Measurements from ENCODE around the gene MYH16. TPM values are rescaled to one million over a fixed set of nuclear protein-coding genes. Genes with fewer than 3 reads are reported as not detected.

MYH16 gene
- total and polyA plus RNA-seq, 10 of the 15 experiments (the other 5 are each of a cell fraction or from before 2014, with no cell fraction given): 0.03 to 0.33 (median 0.04) TPM; not detected in 3

- 31% methylated on average over 9 of the region's 9 CpGs for WGBS (ENCODE audit: insufficient coverage, insufficient replicate concordance, low lambda C conversion rate, missing lambda C conversion rate)
- H2AFZ ChIP-seq (ENCODE audit: control insufficient read depth, low read depth, low read length): no peak overlapping the region
- H3K4me1 ChIP-seq (ENCODE audit: control insufficient read depth, insufficient read depth, low read length): no peaks in the 10 kb centered on the region
- no peak overlapping the region for H3K27ac ChIP-seq (ENCODE audit: control insufficient read depth, insufficient read depth)
- H3K79me2 ChIP-seq (ENCODE audit: control insufficient read depth, insufficient read depth, low read length): no peaks in the 10 kb centered on the region
- H3K9ac ChIP-seq (ENCODE audit: control insufficient read depth, insufficient read depth, low read length): no peak overlapping the region
- ATAC-seq (no peak), FAIRE-seq (no peak), DNase-seq (ENCODE audit: low read depth, low spot score) (no peak)
- CTCF ChIA-PET: no interaction called here
- POLR2A ChIA-PET: no interaction called here
- H4K20me1 ChIP-seq (ENCODE audit: control insufficient read depth, insufficient read depth): no peaks in the 10 kb centered on the region
- intact Hi-C loops (cut with micrococcal nuclease; ENCODE audit: unreplicated experiment) (no loop called here), in situ Hi-C loops (cut with MboI) (no loop called here)
- H3K4me2 ChIP-seq (ENCODE audit: control insufficient read depth, insufficient read depth): no peak overlapping the region
- RAD21 ChIA-PET (ENCODE audit: unreplicated experiment): no interaction called here
- no peaks in the 10 kb centered on the region for H3K27me3 ChIP-seq (replicated peaks in 1 of 2; ENCODE audit: control insufficient read depth in 2 of 2, insufficient read depth in 2 of 2, low read length in 1 of 2)
- H3K9me3 ChIP-seq (replicated peaks; ENCODE audit: control insufficient read depth, insufficient read depth, low read length): no peaks in the 10 kb centered on the region
- no TSS peak for BruUV-seq (replicated peaks)
- no peaks in the 10 kb centered on the region for H3K36me3 ChIP-seq (ENCODE audit: control insufficient read depth in 2 of 2, insufficient read depth in 2 of 2, low read length in 1 of 2)
- no peak overlapping the region for H3K4me3 ChIP-seq
- SMC1A ChIA-PET (ENCODE audit: uncharacterized antibody, unreplicated experiment): interaction anchor here (1.5 kb wide), 1 partner anchor 20 kb away, joined by 6 read pairs; no protein-coding TSS in a partner anchor
- TF ChIP-seq ATF2 (IDR thresholded peaks at IDR 0.05; ENCODE audit: low read length) (no peak), SREBF2 (IDR thresholded peaks at IDR 0.05; ENCODE audit: low read length) (no peak), EZH2 (IDR thresholded peaks at IDR 0.05; ENCODE audit: borderline replicate concordance, control insufficient read depth, low read depth, low read length) (no peak), IRF5 (IDR thresholded peaks at IDR 0.05; ENCODE audit: borderline replicate concordance) (no peak), SUPT20H (IDR thresholded peaks at IDR 0.05; ENCODE audit: borderline replicate concordance, control insufficient read depth, low read depth, low read length) (no peak), ZBTB11 (CRISPR knock-in tag; IDR thresholded peaks at IDR 0.05) (no peak), NR2F1 (conservative IDR thresholded peaks at IDR 0.05) (no peak), SKIL (IDR thresholded peaks at IDR 0.05; ENCODE audit: low read depth, poor library complexity, severe bottlenecking) (no peak), ZBTB40 (IDR thresholded peaks at IDR 0.05; ENCODE audit: borderline replicate concordance) (no peak)
Observed at GRCh38 chr7:99232082-99232770, 40.4 kb upstream of the MYH16 start.
